NCI-H82 (cell line): ENCODE measurements around the gene HDAC7.
A peak's percentile ranks its signal among the peaks of the same experiment; 100 is the strongest.
"Not testable (repeated sequence)": the region's sequence is repeated elsewhere in the genome, so short reads cannot be mapped to it uniquely, and the experiment has no call there.

Source experiments
- DNase-seq: peaks from one replicate; lab custom pipeline; 2025; lab: John Stamatoyannopoulos, UW

Gene HDAC7

GRCh38 chr12:47828976-47829482 is 9.3 kb upstream of the HDAC7 start:
- peak; percentile 37 for DNase-seq

- DNase-seq, result no peak
Observed at GRCh38 chr12:47828008-47828975, 8.6 kb upstream of the HDAC7 start.

GRCh38 chr12:47825173-47825639 is 5.5 kb upstream of the HDAC7 start:
- DNase-seq, result no peak

GRCh38 chr12:47824635-47825034 is 4.9 kb upstream of the HDAC7 start:
- DNase-seq, result no peak

GRCh38 chr12:47824198-47824597 is 4.5 kb upstream of the HDAC7 start:
- no peak for DNase-seq

GRCh38 chr12:47823422-47824086 is 3.9 kb upstream of the HDAC7 start:
- no peak for DNase-seq

GRCh38 chr12:47822863-47823262 is 3.2 kb upstream of the HDAC7 start:
- no peak for DNase-seq

- DNase-seq, result no peak
Observed at GRCh38 chr12:47822401-47822800, 2.7 kb upstream of the HDAC7 start.

GRCh38 chr12:47821346-47821706 is 1.6 kb upstream of the HDAC7 start:
- no peak for DNase-seq

- DNase-seq, result peak; percentile 43
Observed at GRCh38 chr12:47820631-47821345, 1.1 kb upstream of the HDAC7 start.

GRCh38 chr12:47819138-47819895 is 386 bp downstream of the HDAC7 start:
- DNase-seq, result peak; percentile 31

- DNase-seq, result no peak
Observed at GRCh38 chr12:47818467-47819137, 1.1 kb downstream of the HDAC7 start.

GRCh38 chr12:47818007-47818376 is 1.7 kb downstream of the HDAC7 start:
- DNase-seq, result no peak

- peak; percentile 11 for DNase-seq
Observed at GRCh38 chr12:47817272-47818006, 2.3 kb downstream of the HDAC7 start.

GRCh38 chr12:47816403-47817271 is 3.1 kb downstream of the HDAC7 start:
- DNase-seq, result no peak

- not testable (repeated sequence) for DNase-seq
Observed at GRCh38 chr12:47815447-47815846, 4.3 kb downstream of the HDAC7 start.

- no peak for DNase-seq
Observed at GRCh38 chr12:47814539-47815170, 5.0 kb downstream of the HDAC7 start.

- DNase-seq, result no peak
Observed at GRCh38 chr12:47813511-47814196, 6.0 kb downstream of the HDAC7 start.
